Activated CD4-positive, alpha-beta T cell treated with anti-CD3 and anti-CD28 coated beads, Interleukin-10, Interleukin-2, amounts not matched to agents 100 ng/mL and 50 ng/mL, durations not matched to agents 16 hours and 8 hours (primary cell): ENCODE results near the gene PDS5B.
"Not testable (repeated sequence)": the region's sequence is repeated elsewhere in the genome, so short reads cannot be mapped to it uniquely, and the experiment has no call there.

Source experiments
- DNase-seq: peaks from one replicate; pipeline ENCODE4 v3.0.0-alpha.2; 2020

Gene PDS5B

GRCh38 chr13:32660227-32660626 is 74.0 kb downstream of the PDS5B start:
- DNase-seq = no peak

GRCh38 chr13:32661685-32662084 is 75.4 kb downstream of the PDS5B start:
- no peak for DNase-seq

DNA sequence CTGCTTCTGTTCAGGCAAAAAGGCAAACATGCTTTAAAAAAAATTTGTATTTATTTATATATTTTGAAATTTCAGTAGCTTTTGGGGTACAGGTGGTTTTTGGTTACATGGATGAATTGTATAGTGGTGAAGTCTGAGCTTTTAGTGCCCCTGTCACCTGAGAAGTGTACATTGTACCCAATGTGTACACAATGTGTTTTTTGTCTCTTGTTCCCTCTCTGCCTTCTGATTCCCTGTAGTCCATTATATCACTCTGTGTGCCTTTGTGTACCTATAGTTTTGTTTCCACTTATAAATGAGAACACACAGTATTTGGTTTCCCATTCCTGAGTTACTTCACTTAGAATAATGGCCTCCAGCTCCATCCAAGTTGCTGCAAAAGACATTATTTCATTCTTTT is 77.4 kb downstream of the PDS5B start:
- no peak for DNase-seq

DNA sequence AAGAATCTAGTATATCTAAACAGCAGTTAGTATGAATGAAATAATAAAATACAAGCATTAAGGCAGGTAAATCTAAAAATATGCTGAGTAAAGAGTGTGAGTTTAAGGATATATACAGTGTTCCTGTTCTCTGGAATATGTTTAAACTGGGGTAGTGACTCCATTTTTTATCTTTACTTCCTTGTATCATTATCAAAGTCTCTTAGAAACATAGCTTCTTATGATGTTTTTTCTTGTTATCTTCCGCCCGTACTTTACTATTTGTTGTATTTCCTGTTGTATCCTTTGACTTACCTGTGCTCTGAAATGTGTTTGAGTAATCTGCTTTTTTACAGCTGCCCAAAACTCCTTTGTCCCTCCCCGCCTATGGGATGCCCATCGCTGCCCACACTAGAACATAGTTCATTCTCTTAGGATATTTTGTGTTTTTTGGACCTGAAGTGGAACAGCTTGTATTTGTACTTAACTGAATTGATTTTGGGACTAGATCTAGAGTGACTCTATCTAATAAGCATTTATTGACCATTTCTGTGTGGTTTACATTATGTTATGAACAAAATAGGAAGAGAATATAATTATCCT is 80.8 kb downstream of the PDS5B start:
- no peak for DNase-seq

DNA sequence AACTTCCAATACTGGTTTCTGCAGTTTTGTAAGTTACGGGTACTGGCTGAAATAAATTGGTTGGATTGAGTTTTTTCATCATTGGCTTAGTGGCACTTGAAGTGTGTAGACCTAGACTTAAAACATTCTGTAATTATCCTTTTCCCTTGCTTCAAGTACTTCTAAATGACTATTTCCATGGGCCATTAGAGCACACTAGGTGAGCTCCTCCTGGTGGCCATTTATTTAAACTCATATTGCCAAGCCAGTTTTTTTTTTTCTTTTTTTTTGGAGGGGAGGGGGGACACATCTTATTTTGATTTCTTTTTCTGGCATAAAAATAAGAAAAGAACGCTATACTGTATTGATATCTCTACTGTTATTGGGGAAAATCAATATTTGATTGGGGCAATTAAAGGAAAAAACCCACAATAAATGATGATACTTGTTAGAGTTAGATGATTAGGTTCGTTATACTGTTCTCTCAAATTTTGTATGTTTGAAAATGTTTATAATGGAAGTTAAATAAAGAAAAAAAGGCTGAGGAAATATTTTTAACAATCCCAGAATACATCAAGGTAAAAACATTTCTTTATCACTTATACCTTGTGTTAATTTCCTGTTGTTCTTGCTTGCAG is 82.9 kb downstream of the PDS5B start:
- peak; percentile 43 for DNase-seq

DNA sequence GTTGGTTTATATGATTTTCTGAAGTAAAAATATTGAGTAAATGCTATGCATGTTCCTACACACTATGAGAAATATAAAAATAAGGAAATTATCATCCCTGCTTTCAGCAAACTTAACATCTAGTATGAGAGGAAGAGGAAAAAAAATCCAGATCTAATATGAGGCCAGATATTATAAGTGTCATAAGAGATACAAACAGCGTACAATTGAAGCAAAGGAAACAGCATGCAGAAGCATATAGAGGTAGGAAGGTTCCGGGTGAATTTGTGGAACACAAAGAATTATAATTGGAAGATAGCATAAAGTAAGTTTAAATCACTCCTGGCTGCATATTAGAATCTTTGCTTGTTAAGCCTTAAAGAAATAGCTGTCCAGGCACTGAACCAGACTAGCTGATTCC is 88.3 kb downstream of the PDS5B start:
- DNase-seq = no peak

GRCh38 chr13:32676242-32676641 is 90.0 kb downstream of the PDS5B start:
- no peak for DNase-seq

DNA sequence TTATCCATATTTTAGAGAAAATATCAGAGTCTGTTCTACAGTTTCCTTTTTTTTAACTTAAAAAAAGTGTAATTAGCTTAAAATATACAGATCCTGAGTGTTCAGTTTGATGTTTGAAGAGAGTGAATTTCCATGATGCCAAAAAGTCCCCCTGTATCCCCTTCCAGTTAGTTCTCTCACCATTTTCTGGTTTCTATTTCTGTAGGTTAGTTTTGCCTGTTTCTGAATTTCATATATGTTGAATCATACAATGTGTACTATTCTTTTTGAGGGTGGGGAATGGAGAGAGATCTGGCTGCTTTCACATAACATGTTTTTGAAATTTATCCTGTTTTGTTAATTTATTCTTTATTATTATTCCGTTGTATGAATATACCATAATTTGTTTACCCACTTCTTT is 95.9 kb downstream of the PDS5B start:
- no peak for DNase-seq

DNA sequence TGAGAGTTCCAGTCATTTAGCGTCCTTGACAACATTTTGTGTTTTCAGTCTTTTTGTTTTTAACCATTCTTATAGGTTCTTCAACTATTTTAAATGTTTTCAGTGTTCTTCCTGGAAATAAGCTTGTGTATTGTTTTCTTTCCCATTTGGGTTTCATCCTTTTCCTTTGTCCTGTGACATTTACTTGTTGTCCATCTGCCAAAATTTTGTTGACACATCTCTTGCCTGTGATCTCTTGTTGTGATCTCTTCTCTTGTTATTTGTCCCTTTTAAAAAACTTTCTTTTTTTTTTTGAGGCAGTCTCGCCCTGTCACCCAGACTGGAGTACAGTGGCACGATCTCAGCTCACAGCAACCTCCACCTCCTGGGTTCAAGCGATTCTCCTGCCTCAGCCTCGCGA is 96.5 kb downstream of the PDS5B start:
- DNase-seq = no peak

GRCh38 chr13:32687275-32687674 is 101.0 kb downstream of the PDS5B start:
- no peak for DNase-seq

GRCh38 chr13:32695602-32696250 is 109.5 kb downstream of the PDS5B start:
- DNase-seq = no peak

DNA sequence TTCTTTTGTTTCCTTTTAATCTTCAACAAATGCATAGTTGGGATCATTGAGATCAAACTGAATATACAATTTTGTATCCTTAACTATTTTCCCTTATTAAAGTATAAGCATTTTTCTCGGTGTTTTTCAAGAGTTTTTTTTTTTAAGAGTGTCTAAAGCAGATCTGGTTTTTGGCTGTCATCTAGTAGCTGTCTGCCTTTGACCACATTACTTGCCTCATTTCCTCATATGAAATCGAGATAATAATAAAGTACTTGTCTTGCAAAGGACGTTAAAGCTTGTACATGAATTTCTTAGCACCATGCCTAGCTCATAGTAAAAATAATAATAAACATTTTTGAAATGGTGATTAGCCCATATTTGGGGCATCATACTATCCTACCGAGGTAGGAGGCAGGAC is 121.2 kb downstream of the PDS5B start:
- no peak for DNase-seq

GRCh38 chr13:32713397-32713796 is 127.1 kb downstream of the PDS5B start:
- no peak for DNase-seq

GRCh38 chr13:32716201-32716600 is 129.9 kb downstream of the PDS5B start:
- DNase-seq = not testable (repeated sequence)

DNA sequence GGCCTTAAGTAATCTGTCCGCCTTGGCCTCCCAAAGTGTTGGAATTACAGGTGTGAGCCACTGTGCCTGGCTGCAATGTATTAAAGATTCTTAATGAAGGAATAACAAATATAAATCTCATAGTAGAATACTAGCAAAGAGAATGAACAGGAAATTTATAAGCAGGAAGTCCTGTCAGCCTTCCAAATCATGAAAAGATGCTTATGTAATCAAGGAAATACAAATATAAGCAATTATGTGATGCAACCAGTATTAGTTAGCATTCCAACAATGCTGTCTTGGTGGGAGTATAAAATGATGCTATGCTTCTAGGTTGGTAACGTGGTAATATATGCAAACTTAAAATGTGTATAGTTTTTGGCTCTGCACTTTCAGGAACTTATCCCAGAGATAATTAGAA is 133.8 kb downstream of the PDS5B start:
- DNase-seq = no peak

DNA sequence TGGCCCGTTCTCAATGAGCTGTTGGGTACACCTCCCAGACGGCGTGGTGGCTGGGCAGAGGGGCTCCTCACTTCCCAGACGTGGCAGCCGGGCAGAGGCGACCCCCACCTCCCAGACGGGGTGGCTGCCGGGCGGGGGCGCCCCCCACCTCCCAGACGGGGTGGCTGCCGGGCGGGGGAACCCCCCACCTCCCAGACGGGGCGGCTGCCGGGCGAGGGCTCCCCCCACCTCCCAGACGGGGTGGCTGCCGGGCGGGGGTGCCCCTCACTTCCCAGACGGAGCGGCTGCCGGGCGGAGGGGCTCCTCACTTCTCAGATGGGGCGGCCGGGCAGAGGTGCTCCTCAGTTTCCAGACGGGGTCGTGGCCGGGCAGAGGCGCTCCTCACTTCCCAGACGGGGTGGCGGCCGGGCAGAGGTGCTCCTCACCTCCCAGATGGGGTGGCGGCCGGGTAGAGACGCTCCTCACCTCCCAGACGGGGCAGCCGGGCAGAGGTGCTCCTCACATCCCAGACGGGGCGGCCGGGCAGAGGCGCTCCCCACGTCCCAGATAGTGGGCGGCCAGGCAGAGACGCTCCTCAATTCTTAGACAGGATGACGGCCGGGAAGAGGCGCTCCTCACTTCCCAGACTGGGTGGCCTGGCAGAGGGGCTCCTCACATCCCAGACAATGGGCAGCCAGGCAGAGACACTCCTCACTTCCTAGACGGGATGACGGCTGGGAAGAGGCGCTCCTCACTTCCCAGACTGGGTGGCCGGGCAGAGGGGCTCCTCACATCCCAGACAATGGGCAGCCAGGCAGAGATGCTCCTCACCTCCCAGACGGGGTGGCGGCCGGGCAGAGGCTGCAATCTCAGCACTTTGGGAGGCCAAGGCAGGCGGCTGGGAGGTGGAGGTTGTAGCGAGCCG is 135.1 kb downstream of the PDS5B start:
- DNase-seq = not testable (repeated sequence)

DNA sequence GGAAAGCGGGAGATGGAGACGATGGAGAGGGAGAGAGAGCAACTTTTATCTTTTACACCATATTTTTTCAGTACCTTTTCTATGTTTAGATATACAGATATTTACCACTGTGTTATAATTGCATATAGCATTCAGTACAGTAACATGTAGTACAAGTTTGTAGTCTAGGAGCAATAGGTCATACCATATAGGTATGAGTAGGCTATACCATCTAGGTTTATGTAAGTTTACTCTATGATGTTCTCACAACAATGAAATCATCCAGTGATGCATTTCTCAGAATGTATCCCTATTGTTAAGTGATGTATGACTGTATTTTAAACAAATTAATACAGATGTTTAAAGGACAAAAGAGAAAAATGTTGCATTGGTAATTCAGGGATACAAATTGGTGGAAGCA is 136.1 kb downstream of the PDS5B start:
- DNase-seq = no peak

DNA sequence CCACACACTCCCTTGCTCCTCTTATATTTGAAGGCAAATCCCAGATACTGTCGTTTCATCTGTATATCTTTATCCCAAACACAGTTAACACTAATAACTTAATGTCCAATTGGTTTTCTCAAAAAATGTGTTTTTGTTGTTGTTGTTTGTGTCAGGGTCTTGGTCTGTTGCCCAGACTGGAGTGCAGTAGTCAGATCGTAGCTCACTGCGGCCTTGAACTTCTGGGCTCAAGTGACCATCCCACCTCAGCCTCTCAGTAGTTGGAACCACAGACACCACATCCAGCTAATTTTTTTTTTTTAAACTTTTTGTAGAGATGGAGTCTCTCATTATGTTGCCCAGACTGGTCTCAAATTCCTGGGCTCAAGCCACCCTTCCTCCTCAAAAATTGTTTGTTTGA is 137.7 kb downstream of the PDS5B start:
- DNase-seq = no peak

DNA sequence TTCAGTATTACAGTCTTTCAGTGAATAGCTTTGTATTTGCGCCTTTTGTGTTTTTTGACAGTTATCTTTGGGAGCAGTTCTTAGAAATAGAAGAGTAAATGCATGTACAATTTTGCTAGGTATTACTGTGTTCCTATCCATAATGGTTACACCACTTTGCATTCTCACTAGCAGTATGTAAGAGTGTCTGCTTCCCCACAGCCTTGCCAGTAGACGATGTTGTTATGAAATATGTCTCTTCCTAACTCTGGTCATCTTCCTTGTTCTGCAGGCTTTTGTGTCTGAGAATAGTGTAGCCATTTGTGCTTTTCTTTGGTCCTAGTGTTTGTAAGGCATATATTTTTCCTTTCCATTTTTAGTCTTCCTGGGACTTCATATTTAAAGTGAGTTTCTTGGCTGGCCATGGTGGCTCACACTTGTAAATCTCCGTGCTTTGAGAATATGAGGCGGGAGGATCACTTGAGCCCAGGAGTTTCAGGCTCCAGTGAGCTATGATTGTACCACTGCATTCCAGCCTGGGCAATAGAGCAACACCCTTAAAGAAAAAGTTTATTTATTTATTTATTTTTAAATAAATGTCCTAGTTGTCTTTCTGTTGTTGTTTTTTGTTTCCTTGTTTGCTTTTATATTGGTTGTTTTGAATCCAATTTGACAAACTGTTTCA is 140.3 kb downstream of the PDS5B start:
- no peak for DNase-seq

DNA sequence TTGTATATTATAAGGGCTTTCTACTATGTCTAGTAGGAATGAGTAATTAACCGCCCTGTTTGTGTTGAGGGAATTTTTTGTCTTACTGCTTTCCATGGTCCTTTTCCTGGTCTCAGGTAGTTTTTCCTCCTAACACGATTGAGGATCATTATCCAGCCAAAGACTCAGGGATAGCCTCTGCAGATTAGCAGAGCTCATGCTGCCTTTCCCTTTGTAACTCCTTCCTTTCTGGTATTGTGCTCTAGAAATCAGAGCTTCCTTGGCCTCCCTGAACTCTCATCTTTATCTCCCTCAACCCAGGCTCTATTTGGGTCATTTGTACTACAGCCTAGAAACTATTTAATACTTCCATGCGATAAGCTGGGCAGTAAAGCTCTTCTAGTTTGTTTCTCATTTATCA is 142.1 kb downstream of the PDS5B start:
- DNase-seq = no peak

GRCh38 chr13:32729097-32729496 is 142.8 kb downstream of the PDS5B start:
- not testable (repeated sequence) for DNase-seq

GRCh38 chr13:32731074-32731473 is 144.8 kb downstream of the PDS5B start:
- no peak for DNase-seq

DNA sequence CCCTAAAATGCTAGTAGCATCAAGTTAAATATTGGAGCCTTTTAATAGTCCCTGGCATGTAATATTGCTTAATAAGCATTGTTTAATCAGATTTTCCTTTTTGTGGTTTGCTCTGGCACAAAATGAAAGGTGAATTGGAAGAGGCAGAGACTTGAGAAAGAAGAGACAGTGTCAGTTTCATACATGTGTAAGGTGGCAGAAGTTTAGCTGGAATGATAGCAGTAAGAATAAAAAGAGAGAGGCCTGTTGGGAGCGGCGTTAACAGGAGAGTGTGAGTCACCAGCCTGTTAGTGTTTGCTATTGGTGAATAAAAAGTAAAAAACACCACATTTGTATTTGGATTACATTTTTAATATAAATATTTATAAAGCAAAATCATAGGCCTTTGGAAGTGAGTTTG is 145.3 kb downstream of the PDS5B start:
- DNase-seq = peak; percentile 42
